ENCODE data around the gene SLC24A2. TPM values are rescaled to one million over a fixed set of nuclear protein-coding genes. Genes with fewer than 3 reads are reported as not detected.

SLC24A2 gene
- total and polyA plus RNA-seq, 2 experiments from 2014 or later = 0.10 to 0.27 TPM

GRCh38 chr9:19759066-19759465, 29.8 kb downstream of the SLC24A2 start:
- TF ChIP-seq, protein P1, sequence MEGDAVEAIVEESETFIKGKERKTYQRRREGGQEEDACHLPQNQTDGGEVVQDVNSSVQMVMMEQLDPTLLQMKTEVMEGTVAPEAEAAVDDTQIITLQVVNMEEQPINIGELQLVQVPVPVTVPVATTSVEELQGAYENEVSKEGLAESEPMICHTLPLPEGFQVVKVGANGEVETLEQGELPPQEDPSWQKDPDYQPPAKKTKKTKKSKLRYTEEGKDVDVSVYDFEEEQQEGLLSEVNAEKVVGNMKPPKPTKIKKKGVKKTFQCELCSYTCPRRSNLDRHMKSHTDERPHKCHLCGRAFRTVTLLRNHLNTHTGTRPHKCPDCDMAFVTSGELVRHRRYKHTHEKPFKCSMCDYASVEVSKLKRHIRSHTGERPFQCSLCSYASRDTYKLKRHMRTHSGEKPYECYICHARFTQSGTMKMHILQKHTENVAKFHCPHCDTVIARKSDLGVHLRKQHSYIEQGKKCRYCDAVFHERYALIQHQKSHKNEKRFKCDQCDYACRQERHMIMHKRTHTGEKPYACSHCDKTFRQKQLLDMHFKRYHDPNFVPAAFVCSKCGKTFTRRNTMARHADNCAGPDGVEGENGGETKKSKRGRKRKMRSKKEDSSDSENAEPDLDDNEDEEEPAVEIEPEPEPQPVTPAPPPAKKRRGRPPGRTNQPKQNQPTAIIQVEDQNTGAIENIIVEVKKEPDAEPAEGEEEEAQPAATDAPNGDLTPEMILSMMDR (IDR thresholded peaks at IDR 0.05; ENCODE audit: poor library complexity) = no peak
- TF ChIP-seq EZH2phosphoT487 (IDR thresholded peaks at IDR 0.05; ENCODE audit: low read depth, severe bottlenecking, unreplicated experiment) (no peak), EZH2 (IDR thresholded peaks at IDR 0.05; ENCODE audit: borderline replicate concordance) (no peak)
- H3K4me2 ChIP-seq = no peak overlapping the region
- DNase-seq (ENCODE audit: low spot score) = no peak
- no peaks in the 10 kb centered on the region for H3K9me2 ChIP-seq (replicated peaks; ENCODE audit: insufficient read depth)
- peaks cover under 1% of the 10 kb centered on the region for H3K27me3 ChIP-seq
- H3K9me3 ChIP-seq (ENCODE audit: low read depth) = no peaks in the 10 kb centered on the region
- 62% methylated on average over 1 of the region's 1 CpG for WGBS (ENCODE audit: low lambda C conversion rate, missing lambda C conversion rate)
- H3K36me3 ChIP-seq (replicated peaks; ENCODE audit: insufficient read depth, low read depth) = no peaks in the 10 kb centered on the region
- H3K4me1 ChIP-seq (ENCODE audit: insufficient read depth) = no peaks in the 10 kb centered on the region
- H4K20me1 ChIP-seq (ENCODE audit: insufficient read depth, poor library complexity, severe bottlenecking) = no peaks in the 10 kb centered on the region
- no peak overlapping the region for H3K4me3 ChIP-seq
- H3K79me2 ChIP-seq = no peaks in the 10 kb centered on the region
- H3K27ac ChIP-seq = no peak overlapping the region
- no peak overlapping the region for H2AFZ ChIP-seq

DNA sequence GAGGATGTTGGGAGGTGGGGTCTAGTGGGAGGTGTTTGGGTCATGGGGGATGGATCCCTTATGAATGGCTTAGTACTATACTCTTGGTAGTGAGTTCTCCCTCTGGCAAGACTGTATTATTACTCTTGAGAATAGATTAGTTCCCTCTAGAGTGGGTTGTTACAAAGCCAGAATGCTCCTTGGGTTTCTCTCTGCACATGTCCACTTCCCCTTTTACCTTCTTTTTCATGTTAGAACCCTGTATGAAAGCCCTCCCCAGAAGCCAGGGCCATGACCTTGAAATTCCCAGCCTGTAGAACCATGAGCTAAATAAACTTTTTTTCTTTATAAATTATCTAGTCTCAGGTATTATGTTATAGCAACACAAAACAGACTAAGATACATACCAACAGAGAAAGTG, 31.1 kb downstream of the SLC24A2 start:
- Histone ChIP-seq H4K20me1 (ENCODE audit: insufficient read depth, poor library complexity, severe bottlenecking) (no peaks in the 10 kb centered on the region), H3K4me1 (ENCODE audit: insufficient read depth) (no peaks in the 10 kb centered on the region), H3K36me3 (replicated peaks; ENCODE audit: insufficient read depth, low read depth) (no peaks in the 10 kb centered on the region), H3K9me3 (ENCODE audit: low read depth) (no peaks in the 10 kb centered on the region), H3K27me3 (peaks cover 4% of the 10 kb centered on the region), H2AFZ (no peak overlapping the region), H3K9me2 (replicated peaks; ENCODE audit: insufficient read depth) (no peaks in the 10 kb centered on the region), H3K4me3 (no peak overlapping the region), H3K4me2 (no peak overlapping the region), H3K27ac (no peak overlapping the region), H3K79me2 (no peaks in the 10 kb centered on the region)
- no peak for TF ChIP-seq EZH2 (IDR thresholded peaks at IDR 0.05; ENCODE audit: borderline replicate concordance)
- no peak for TF ChIP-seq EZH2phosphoT487 (IDR thresholded peaks at IDR 0.05; ENCODE audit: low read depth, severe bottlenecking, unreplicated experiment)
- TF ChIP-seq, protein P1 (IDR thresholded peaks at IDR 0.05; ENCODE audit: poor library complexity) = no peak
- DNase-seq (ENCODE audit: low spot score) = no peak

GRCh38 chr9:19754921-19755320, 33.9 kb downstream of the SLC24A2 start:
- Histone ChIP-seq H3K79me2 (no peaks in the 10 kb centered on the region), H3K27ac (no peak overlapping the region), H3K9me3 (ENCODE audit: low read depth) (no peaks in the 10 kb centered on the region), H3K9me2 (replicated peaks; ENCODE audit: insufficient read depth) (no peaks in the 10 kb centered on the region), H3K27me3 (peaks cover 4% of the 10 kb centered on the region), H3K4me1 (ENCODE audit: insufficient read depth) (no peaks in the 10 kb centered on the region), H3K4me2 (no peak overlapping the region), H2AFZ (no peak overlapping the region), H3K4me3 (no peak overlapping the region), H4K20me1 (ENCODE audit: insufficient read depth, poor library complexity, severe bottlenecking) (no peaks in the 10 kb centered on the region), H3K36me3 (replicated peaks; ENCODE audit: insufficient read depth, low read depth) (no peaks in the 10 kb centered on the region)
- no peak for TF ChIP-seq EZH2 (IDR thresholded peaks at IDR 0.05; ENCODE audit: borderline replicate concordance)
- TF ChIP-seq EZH2phosphoT487 (IDR thresholded peaks at IDR 0.05; ENCODE audit: low read depth, severe bottlenecking, unreplicated experiment) = no peak
- TF ChIP-seq, protein P1 (IDR thresholded peaks at IDR 0.05; ENCODE audit: poor library complexity) = no peak
- DNase-seq (ENCODE audit: low spot score) = no peak
- WGBS (ENCODE audit: low lambda C conversion rate, missing lambda C conversion rate) = 80% methylated on average over 2 of the region's 2 CpGs

All from hepatocyte (in vitro differentiated cells).